H9 (cell line): ENCODE results near the gene CACNB4. TPM values are rescaled to one million over a fixed set of nuclear protein-coding genes. Genes with fewer than 3 reads are reported as not detected.

Experiments used
- DNase-seq: peaks from one replicate; pipeline ENCODE4 v3.0.0-alpha.2; 2017
- H2AFZ ChIP-seq: one replicate; pipeline ENCODE4 v1.6.1; 2013; ENCODE audit warnings: mild to moderate bottlenecking, low read length, control low read depth, moderate library complexity
- H2AK5ac ChIP-seq: 2 replicates; pipeline ENCODE4 v1.6.1; 2013; ENCODE audit warnings: low read length, control low read depth, mixed read lengths; ENCODE audit not compliant: insufficient read length
- H2BK120ac ChIP-seq: one replicate; pipeline ENCODE4 v1.6.1; 2013; ENCODE audit warnings: low read depth, mild to moderate bottlenecking, low read length, control low read depth, inconsistent platforms; ENCODE audit not compliant: poor library complexity, severe bottlenecking
- H2BK12ac ChIP-seq: 2 replicates; pipeline ENCODE4 v1.6.1; 2013; ENCODE audit warnings: low read length, control low read depth, mixed read lengths, low read depth; ENCODE audit not compliant: insufficient read length
- H2BK15ac ChIP-seq: 2 replicates; pipeline ENCODE4 v1.6.1; 2013; ENCODE audit warnings: low read depth, low read length, control low read depth
- H2BK20ac ChIP-seq: one replicate; pipeline ENCODE4 v1.6.1; 2013; ENCODE audit warnings: low read depth, mild to moderate bottlenecking, low read length, control low read depth, inconsistent platforms; ENCODE audit not compliant: poor library complexity, severe bottlenecking
- H2BK5ac ChIP-seq: 2 replicates; pipeline ENCODE4 v1.6.1; 2013; ENCODE audit warnings: low read length, control low read depth, mixed read lengths; ENCODE audit not compliant: insufficient read length
- H3K14ac ChIP-seq: 2 replicates; pipeline ENCODE4 v1.6.1; 2013; ENCODE audit warnings: low read length, control low read depth; ENCODE audit not compliant: insufficient read depth
- H3K18ac ChIP-seq: 2 replicates; pipeline ENCODE4 v1.6.1; 2013; ENCODE audit warnings: low read depth, mild to moderate bottlenecking, mixed read lengths, low read length, control low read depth; ENCODE audit not compliant: insufficient read length
- H3K23ac ChIP-seq: 2 replicates; pipeline ENCODE4 v1.6.1; 2013; ENCODE audit warnings: low read length, control low read depth, mixed read lengths, low read depth; ENCODE audit not compliant: insufficient read length
- H3K23me2 ChIP-seq: 2 replicates; pipeline ENCODE4 v1.6.1; 2013; ENCODE audit warnings: low read depth, mild to moderate bottlenecking, mixed read lengths, low read length, control low read depth; ENCODE audit not compliant: insufficient read length, poor library complexity, severe bottlenecking
- H3K27ac ChIP-seq: 2 replicates; pipeline ENCODE4 v1.5.1; 2013; ENCODE audit warnings: low read length, control low read depth, mixed read lengths, low read depth; ENCODE audit not compliant: insufficient read length
- H3K27me3 ChIP-seq: 2 replicates; pipeline ENCODE4 v1.6.1; 2013; ENCODE audit warnings: low read length, control low read depth, inconsistent platforms; ENCODE audit not compliant: insufficient read depth
- H3K4ac ChIP-seq: 2 replicates; pipeline ENCODE4 v1.6.1; 2013; ENCODE audit warnings: low read depth, mild to moderate bottlenecking, control low read depth, inconsistent platforms, low read length, moderate library complexity
- H3K4me1 ChIP-seq: 2 replicates; pipeline ENCODE4 v1.6.1; 2013; ENCODE audit warnings: low read length, control low read depth, inconsistent platforms; ENCODE audit not compliant: insufficient read depth
- H3K4me2 ChIP-seq: 2 replicates; pipeline ENCODE4 v1.6.1; 2013; ENCODE audit warnings: low read length, control low read depth, mixed read lengths; ENCODE audit not compliant: insufficient read length, insufficient read depth
- H3K56ac ChIP-seq: 2 replicates; pipeline ENCODE4 v1.6.1; 2013; ENCODE audit warnings: low read depth, mild to moderate bottlenecking, mixed read lengths, low read length, control low read depth; ENCODE audit not compliant: insufficient read length
- H3K79me1 ChIP-seq: 2 replicates; pipeline ENCODE4 v1.6.1; 2013; ENCODE audit warnings: low read depth, mild to moderate bottlenecking, moderate library complexity, low read length, control low read depth, inconsistent platforms; ENCODE audit not compliant: insufficient read depth, poor library complexity, severe bottlenecking
- H3K79me2 ChIP-seq: 2 replicates; pipeline ENCODE4 v1.6.1; 2013; ENCODE audit warnings: low read length, control low read depth, inconsistent platforms; ENCODE audit not compliant: insufficient read depth
- H3K9ac ChIP-seq: 2 replicates; pipeline ENCODE4 v1.6.1; 2013; ENCODE audit warnings: low read length, control low read depth, mixed read lengths; ENCODE audit not compliant: insufficient read length; ENCODE audit errors: extremely low read depth
- H3K9me3 ChIP-seq: one replicate; pipeline ENCODE4 v1.6.1; 2013; ENCODE audit warnings: low read depth, low read length, inconsistent platforms; ENCODE audit not compliant: control insufficient read depth
- H3T11ph ChIP-seq: one replicate; pipeline ENCODE4 v1.6.1; 2013; ENCODE audit warnings: mild to moderate bottlenecking, low read length, control low read depth, inconsistent platforms
- H4K20me1 ChIP-seq: one replicate; pipeline ENCODE4 v1.6.1; 2013; ENCODE audit not compliant: control insufficient read depth, insufficient read length, insufficient read depth
- H4K5ac ChIP-seq: 2 replicates; pipeline ENCODE4 v1.6.1; 2013; ENCODE audit warnings: low read depth, mild to moderate bottlenecking, mixed read lengths, low read length, control low read depth; ENCODE audit not compliant: insufficient read length
- H4K8ac ChIP-seq: replicated peaks from 2 replicates; pipeline ENCODE4 v1.6.1; 2013; ENCODE audit warnings: low read length, control low read depth, mixed read lengths, low read depth; ENCODE audit not compliant: insufficient read length
- H4K91ac ChIP-seq: 2 replicates; pipeline ENCODE4 v1.6.1; 2013; ENCODE audit warnings: low read depth, mild to moderate bottlenecking, moderate library complexity, mixed read lengths, low read length, control low read depth; ENCODE audit not compliant: insufficient read length
- H3K27ac Mint-ChIP-seq, 3 experiments: 2 replicates in 2 of 3; 3 replicates in 1 of 3; pipeline ENCODE4 v1.8.0; 2020 to 2021; ENCODE audit warnings: mixed read lengths in 3 of 3, mild to moderate bottlenecking in 1 of 3, moderate library complexity in 1 of 3
- H3K27me3 Mint-ChIP-seq: 2 replicates; pipeline ENCODE4 v1.8.0; 2021; ENCODE audit warnings: low read depth, mild to moderate bottlenecking, moderate library complexity, mixed read lengths
- H3K36me3 Mint-ChIP-seq, 3 experiments: 2 replicates in 2 of 3; 3 replicates in 1 of 3; pipeline ENCODE4 v1.8.0; 2020 to 2021; ENCODE audit warnings: low read depth in 3 of 3, mixed read lengths in 3 of 3; ENCODE audit not compliant: insufficient read depth in 1 of 3
- H3K4me1 Mint-ChIP-seq, 2 experiments: 2 replicates each; pipeline ENCODE4 v1.8.0; 2020; ENCODE audit warnings: mixed read lengths in 2 of 2
- H3K4me3 Mint-ChIP-seq, 2 experiments: 2 replicates in 1 of 2; 3 replicates in 1 of 2; pipeline ENCODE4 v1.8.0; 2020 to 2021; ENCODE audit warnings: mild to moderate bottlenecking in 2 of 2, mixed read lengths in 2 of 2, moderate library complexity in 1 of 2
- H3K9me3 Mint-ChIP-seq, 2 experiments: 2 replicates in 1 of 2; 3 replicates in 1 of 2; pipeline ENCODE4 v1.8.0; 2020; ENCODE audit warnings: mild to moderate bottlenecking in 2 of 2, mixed read lengths in 2 of 2, moderate library complexity in 1 of 2
- CTCF ChIP-seq: fragments of 200-600 bp; sonication (generic); conservative IDR thresholded peaks from 3 replicates; pipeline ENCODE4 v1.8.0; 2021; ENCODE audit warnings: antibody characterized with exemption, mild to moderate bottlenecking
- WGBS: extraction: QIAGEN DNeasy Blood & Tissue Kit; methylation state at CpG from one replicate; pipeline ENCODE4 v1.1.7; 2013; ENCODE audit warnings: missing lambda C conversion rate, low lambda C conversion rate, mixed read lengths; ENCODE audit not compliant: insufficient read length; ENCODE audit errors: extremely low coverage; 5-methylcytosine and 5-hydroxymethylcytosine counted together
- total RNA-seq: library from RNA; stranded (reverse); gene quantifications from 2 replicates; pipeline ENCODE4 v1.2.1, GENCODE V29; 2021

CACNB4 gene
- total RNA-seq, 1 experiment from 2014 or later = 1.4 TPM

- H3K4me3 Mint-ChIP-seq = no peak overlapping the region
- H2BK20ac ChIP-seq = no peak overlapping the region
Measured at GRCh38 chr2:151973013-151973900, 125.6 kb downstream of the CACNB4 start.

More at GRCh38 chr2:151973013-151973900, 125.6 kb downstream of the CACNB4 start:
- Histone ChIP-seq H3K23ac (no peak overlapping the region), H4K91ac (no peak overlapping the region), H4K5ac (no peak overlapping the region), H3K4me2 (no peak overlapping the region), H4K8ac (no peak overlapping the region), H2BK12ac (no peak overlapping the region), H2BK15ac (no peak overlapping the region), H3K27ac (no peak overlapping the region), H3K79me1 (no peaks in the 10 kb centered on the region), H2AFZ (peak overlapping the region; percentile 4), H2BK5ac (no peak overlapping the region), H3K79me2 (no peaks in the 10 kb centered on the region), H3K23me2 (no peaks in the 10 kb centered on the region), H3K9me3 (no peaks in the 10 kb centered on the region), H2AK5ac (no peak overlapping the region), H3K14ac (no peak overlapping the region), H4K20me1 (no peaks in the 10 kb centered on the region), H2BK120ac (no peak overlapping the region), H3K9ac (no peak overlapping the region), H3K4me1 (no peaks in the 10 kb centered on the region; the same call in 1 of the 2 replicates), H3K27me3 (no peaks in the 10 kb centered on the region), H3K18ac (no peak overlapping the region), H3K56ac (no peak overlapping the region), H3K4ac (no peak overlapping the region), H3T11ph (no peak overlapping the region)
- TF ChIP-seq CTCF = no peak
- no peak for DNase-seq
- Mint-ChIP-seq H3K36me3 (no peaks in the 10 kb centered on the region; a peak in 1 of 7 replicates), H3K4me1 (peaks cover 14 to 19% of the 10 kb centered on the region in 2 experiments), H3K27me3 (no peaks in the 10 kb centered on the region; the same call in none of the 2 replicates), H3K9me3 (no peaks in the 10 kb centered on the region), H3K27ac (no peak overlapping the region)
- no CpG with 5 or more reads among the region's 8 CpGs for WGBS
